ENCODE results near the gene POLK.

- no peak for TF ChIP-seq CTCF (IDR thresholded peaks at IDR 0.05)
- TF ChIP-seq POLR2A (IDR thresholded peaks at IDR 0.05) = no peak
- no peak for TF ChIP-seq POLR2AphosphoS5 (IDR thresholded peaks at IDR 0.05)
Measured at GRCh38 chr5:75608870-75609269, 97.2 kb downstream of the POLK start.

Measured in breast epithelium (tissue), 3 donors.